Sigmoid colon (tissue), 4 donors: ENCODE data around the gene RTCA.

Experiments used
- CTCF ChIP-seq, 4 experiments: fragments of 450-650 bp in 3 of 4; fragments of 200-600 bp in 1 of 4; IDR thresholded peaks; one replicate each; pipeline ENCODE4 v1.5.1; 2016 to 2019; ENCODE audit warnings: antibody characterized with exemption in 4 of 4, mild to moderate bottlenecking in 3 of 4, moderate library complexity in 2 of 4
- EP300 ChIP-seq, 4 donors: sonication (generic); formaldehyde crosslinking; IDR thresholded peaks; one replicate each; pipeline ENCODE4 v1.6.1; 2017; ENCODE audit warnings: antibody characterized with exemption in 4 of 4
- POLR2A ChIP-seq, 2 donors: fragments of 450-650 bp; IDR thresholded peaks; one replicate each; pipeline ENCODE4 v1.6.1; 2016; ENCODE audit warnings: antibody characterized with exemption in 2 of 2, mild to moderate bottlenecking in 2 of 2, moderate library complexity in 2 of 2
- POLR2AphosphoS5 ChIP-seq, 4 donors: sonication (generic); formaldehyde crosslinking; IDR thresholded peaks; one replicate each; pipeline ENCODE4 v1.6.1; 2017; ENCODE audit warnings: antibody characterized with exemption in 4 of 4

- peak; percentile 38 to 44 for TF ChIP-seq POLR2A (IDR thresholded peaks at IDR 0.05)
- no peak for TF ChIP-seq CTCF (IDR thresholded peaks at IDR 0.05)
- peak; percentile 65 to 94 (median 82) for TF ChIP-seq POLR2AphosphoS5 (IDR thresholded peaks at IDR 0.05)
- TF ChIP-seq EP300 (IDR thresholded peaks at IDR 0.05), result no peak
Observed at GRCh38 chr1:100265931-100266740, at the start of gene RTCA.
